MM.1S (cell line): ENCODE measurements around the gene SDR42E2.

Experiments
- DNase-seq: peaks from one replicate; pipeline ENCODE4 v3.0.0-alpha.2; 2015
- H2AFZ ChIP-seq: fragments of 300-600 bp; sonication (generic); 2 replicates; pipeline ENCODE4 v1.6.0; 2016; ENCODE audit warnings: antibody characterized with exemption, low read length
- H3F3A ChIP-seq: fragments of 300-600 bp; sonication (generic); 2 replicates; pipeline ENCODE4 v1.6.1; 2016; ENCODE audit warnings: mild to moderate bottlenecking, antibody characterized with exemption, low read length, moderate library complexity, mixed read lengths; ENCODE audit not compliant: insufficient read depth
- H3K27ac ChIP-seq: fragments of 300-600 bp; sonication (generic); 2 replicates; pipeline ENCODE4 v1.5.1; 2016; ENCODE audit warnings: mild to moderate bottlenecking, low read length
- H3K27me3 ChIP-seq: fragments of 300-600 bp; sonication (generic); replicated peaks from 2 replicates; pipeline ENCODE4 v1.6.0; 2016; ENCODE audit warnings: low read length; ENCODE audit not compliant: insufficient read depth
- H3K36me3 ChIP-seq: fragments of 300-600 bp; sonication (generic); replicated peaks from 2 replicates; pipeline ENCODE4 v1.6.1; 2016; ENCODE audit warnings: mild to moderate bottlenecking, low read length, mixed read lengths; ENCODE audit not compliant: insufficient read depth
- H3K4me1 ChIP-seq: fragments of 300-600 bp; sonication (generic); 2 replicates; pipeline ENCODE4 v1.6.1; 2016; ENCODE audit warnings: low read length, mixed read lengths
- H3K4me2 ChIP-seq: fragments of 300-600 bp; sonication (generic); 2 replicates; pipeline ENCODE4 v1.6.0; 2016; ENCODE audit warnings: low read depth, low read length
- H3K4me3 ChIP-seq: fragments of 300-600 bp; sonication (generic); 2 replicates; pipeline ENCODE4 v1.5.1; 2016; ENCODE audit warnings: low read length, mixed read lengths
- H3K79me2 ChIP-seq: fragments of 300-600 bp; sonication (generic); 2 replicates; pipeline ENCODE4 v1.6.1; 2016; ENCODE audit warnings: mixed run types, low read length, mixed read lengths
- H3K9ac ChIP-seq: fragments of 300-600 bp; sonication (generic); 2 replicates; pipeline ENCODE4 v1.6.1; 2016; ENCODE audit warnings: low read length, mixed read lengths
- H3K9me2 ChIP-seq: fragments of 300-600 bp; sonication (generic); replicated peaks from 2 replicates; pipeline ENCODE4 v1.6.1; 2016; ENCODE audit warnings: mild to moderate bottlenecking, low read length, mixed read lengths; ENCODE audit not compliant: insufficient read depth
- H3K9me3 ChIP-seq: fragments of 300-600 bp; sonication (generic); replicated peaks from 2 replicates; pipeline ENCODE4 v1.6.1; 2016; ENCODE audit warnings: mild to moderate bottlenecking, low read length, mixed read lengths; ENCODE audit not compliant: insufficient read depth
- H4K20me1 ChIP-seq: fragments of 300-600 bp; sonication (generic); 2 replicates; pipeline ENCODE4 v1.6.1; 2016; ENCODE audit warnings: mild to moderate bottlenecking, low read length, moderate library complexity, mixed read lengths; ENCODE audit not compliant: insufficient read depth
- EZH2 ChIP-seq: fragments of 300-600 bp; sonication (generic); optimal IDR thresholded peaks from 2 replicates; pipeline ENCODE3; 2017; ENCODE audit warnings: low read depth, mild to moderate bottlenecking, antibody characterized with exemption, low read length, mixed read lengths
- EZH2phosphoT487 ChIP-seq: fragments of 300-600 bp; sonication (generic); IDR thresholded peaks from 2 replicates; pipeline ENCODE4 v1.6.1; 2018; ENCODE audit warnings: antibody characterized with exemption, low read length
- TF ChIP-seq, protein P1 (sequence below): fragments of 300-600 bp; sonication (generic); IDR thresholded peaks from 2 replicates; pipeline ENCODE4 v1.5.1; 2016; ENCODE audit warnings: antibody characterized with exemption, low read length, mixed read lengths

The SDR42E2 gene

GRCh38 chr16:22198547-22199293, 36.4 kb downstream of the SDR42E2 start:
- Histone ChIP-seq H3K9me3 (no peaks in the 10 kb centered on the region), H3K27me3 (no peaks in the 10 kb centered on the region), H3K9me2 (no peaks in the 10 kb centered on the region), H3K4me2 (peak overlapping the region; percentile 58), H3K27ac (peak overlapping the region; percentile 88), H3K4me3 (peak overlapping the region; percentile 16; the same call in 1 of the 2 replicates), H3K4me1 (peaks cover 43% of the 10 kb centered on the region), H3K9ac (peak overlapping the region; percentile 68), H3K79me2 (no peaks in the 10 kb centered on the region), H3F3A (peaks cover 49% of the 10 kb centered on the region), H3K36me3 (no peaks in the 10 kb centered on the region), H4K20me1 (no peaks in the 10 kb centered on the region), H2AFZ (no peak overlapping the region)
- peak; percentile 83 for DNase-seq
- TF ChIP-seq, protein P1, sequence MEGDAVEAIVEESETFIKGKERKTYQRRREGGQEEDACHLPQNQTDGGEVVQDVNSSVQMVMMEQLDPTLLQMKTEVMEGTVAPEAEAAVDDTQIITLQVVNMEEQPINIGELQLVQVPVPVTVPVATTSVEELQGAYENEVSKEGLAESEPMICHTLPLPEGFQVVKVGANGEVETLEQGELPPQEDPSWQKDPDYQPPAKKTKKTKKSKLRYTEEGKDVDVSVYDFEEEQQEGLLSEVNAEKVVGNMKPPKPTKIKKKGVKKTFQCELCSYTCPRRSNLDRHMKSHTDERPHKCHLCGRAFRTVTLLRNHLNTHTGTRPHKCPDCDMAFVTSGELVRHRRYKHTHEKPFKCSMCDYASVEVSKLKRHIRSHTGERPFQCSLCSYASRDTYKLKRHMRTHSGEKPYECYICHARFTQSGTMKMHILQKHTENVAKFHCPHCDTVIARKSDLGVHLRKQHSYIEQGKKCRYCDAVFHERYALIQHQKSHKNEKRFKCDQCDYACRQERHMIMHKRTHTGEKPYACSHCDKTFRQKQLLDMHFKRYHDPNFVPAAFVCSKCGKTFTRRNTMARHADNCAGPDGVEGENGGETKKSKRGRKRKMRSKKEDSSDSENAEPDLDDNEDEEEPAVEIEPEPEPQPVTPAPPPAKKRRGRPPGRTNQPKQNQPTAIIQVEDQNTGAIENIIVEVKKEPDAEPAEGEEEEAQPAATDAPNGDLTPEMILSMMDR: peak; percentile 34; the same call in 1 of the 2 replicates
- TF ChIP-seq EZH2 (no peak), EZH2phosphoT487 (no peak)

DNA sequence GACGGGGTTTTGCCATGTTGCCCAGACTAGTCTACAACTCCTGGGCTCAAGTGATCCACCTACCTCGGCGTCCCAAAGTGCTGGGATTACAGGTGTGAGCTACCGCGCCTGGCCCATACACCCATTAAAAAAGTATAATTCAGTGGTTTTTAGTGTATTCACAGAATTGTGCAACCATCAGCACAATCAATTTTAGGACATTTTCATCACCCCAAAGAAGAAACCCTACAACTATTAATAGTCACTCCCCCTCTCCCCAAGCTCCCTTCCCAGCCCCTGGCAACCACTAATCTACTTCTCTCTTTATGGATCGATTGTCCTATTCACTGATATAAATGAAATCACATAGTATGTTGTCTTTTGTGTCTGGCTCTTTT, 39.9 kb downstream of the SDR42E2 start:
- Histone ChIP-seq H3F3A (peaks cover 45% of the 10 kb centered on the region), H3K9me3 (no peaks in the 10 kb centered on the region), H4K20me1 (no peaks in the 10 kb centered on the region), H3K36me3 (no peaks in the 10 kb centered on the region), H3K9ac (no peak overlapping the region), H3K9me2 (no peaks in the 10 kb centered on the region), H3K79me2 (peaks cover 10% of the 10 kb centered on the region), H3K27ac (peak overlapping the region; percentile 83; the same call in 1 of the 2 replicates), H3K27me3 (no peaks in the 10 kb centered on the region), H3K4me3 (no peak overlapping the region), H3K4me1 (peaks cover 41% of the 10 kb centered on the region), H2AFZ (no peak overlapping the region), H3K4me2 (no peak overlapping the region)
- no peak for DNase-seq
- TF ChIP-seq, protein P1: no peak
- TF ChIP-seq EZH2phosphoT487 (no peak), EZH2 (no peak)

- Histone ChIP-seq H3K9ac (no peak overlapping the region), H3K36me3 (no peaks in the 10 kb centered on the region), H3K27ac (no peak overlapping the region), H3K9me3 (no peaks in the 10 kb centered on the region), H3F3A (peaks cover 39% of the 10 kb centered on the region), H4K20me1 (no peaks in the 10 kb centered on the region), H3K4me2 (no peak overlapping the region), H3K79me2 (peaks cover 19% of the 10 kb centered on the region), H3K4me3 (no peak overlapping the region), H3K4me1 (peaks cover 42% of the 10 kb centered on the region), H3K9me2 (no peaks in the 10 kb centered on the region), H3K27me3 (no peaks in the 10 kb centered on the region), H2AFZ (no peak overlapping the region)
- TF ChIP-seq EZH2phosphoT487: no peak
- TF ChIP-seq, protein P1: no peak
- no peak for TF ChIP-seq EZH2
- DNase-seq: no peak
These were observed 40.8 kb downstream of the SDR42E2 start for GRCh38 chr16:22203091-22203490.
